ENCODE data around the gene FLCN.
"Not testable (repeated sequence)": the region's sequence is repeated elsewhere in the genome, so short reads cannot be mapped to it uniquely, and the experiment has no call there.

FLCN gene

DNA sequence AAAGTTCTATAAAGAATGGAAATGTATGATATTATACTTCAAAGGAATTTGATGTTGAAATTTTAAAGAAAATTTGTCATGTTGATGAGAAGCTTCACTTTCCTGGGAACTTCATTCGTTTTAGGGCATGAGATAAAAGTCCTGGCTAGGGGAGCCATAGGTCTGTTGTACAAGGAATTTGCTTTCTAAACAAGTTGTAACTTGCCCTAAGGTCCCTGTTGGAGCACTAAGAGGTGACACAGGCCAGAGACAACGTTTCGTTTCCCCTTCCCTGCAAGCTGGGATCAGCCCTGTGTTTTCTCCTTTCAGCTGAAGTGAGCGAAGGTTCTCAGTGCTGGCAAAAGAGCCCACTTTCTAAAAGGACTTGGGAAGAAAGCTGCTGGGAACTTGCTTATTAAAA lies 47.4 kb downstream of the FLCN start:
- TF ChIP-seq, protein P1, sequence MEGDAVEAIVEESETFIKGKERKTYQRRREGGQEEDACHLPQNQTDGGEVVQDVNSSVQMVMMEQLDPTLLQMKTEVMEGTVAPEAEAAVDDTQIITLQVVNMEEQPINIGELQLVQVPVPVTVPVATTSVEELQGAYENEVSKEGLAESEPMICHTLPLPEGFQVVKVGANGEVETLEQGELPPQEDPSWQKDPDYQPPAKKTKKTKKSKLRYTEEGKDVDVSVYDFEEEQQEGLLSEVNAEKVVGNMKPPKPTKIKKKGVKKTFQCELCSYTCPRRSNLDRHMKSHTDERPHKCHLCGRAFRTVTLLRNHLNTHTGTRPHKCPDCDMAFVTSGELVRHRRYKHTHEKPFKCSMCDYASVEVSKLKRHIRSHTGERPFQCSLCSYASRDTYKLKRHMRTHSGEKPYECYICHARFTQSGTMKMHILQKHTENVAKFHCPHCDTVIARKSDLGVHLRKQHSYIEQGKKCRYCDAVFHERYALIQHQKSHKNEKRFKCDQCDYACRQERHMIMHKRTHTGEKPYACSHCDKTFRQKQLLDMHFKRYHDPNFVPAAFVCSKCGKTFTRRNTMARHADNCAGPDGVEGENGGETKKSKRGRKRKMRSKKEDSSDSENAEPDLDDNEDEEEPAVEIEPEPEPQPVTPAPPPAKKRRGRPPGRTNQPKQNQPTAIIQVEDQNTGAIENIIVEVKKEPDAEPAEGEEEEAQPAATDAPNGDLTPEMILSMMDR (IDR thresholded peaks at IDR 0.05; ENCODE audit: borderline replicate concordance, control extremely low read depth, extremely low read depth, insufficient read depth, missing control alignments), result no peak
- no peak for DNase-seq (ENCODE audit: low spot score)
- in situ Hi-C loops (cut with MboI; ENCODE audit: low sequenced_read_pairs, unreplicated experiment), result no loop called here

DNA sequence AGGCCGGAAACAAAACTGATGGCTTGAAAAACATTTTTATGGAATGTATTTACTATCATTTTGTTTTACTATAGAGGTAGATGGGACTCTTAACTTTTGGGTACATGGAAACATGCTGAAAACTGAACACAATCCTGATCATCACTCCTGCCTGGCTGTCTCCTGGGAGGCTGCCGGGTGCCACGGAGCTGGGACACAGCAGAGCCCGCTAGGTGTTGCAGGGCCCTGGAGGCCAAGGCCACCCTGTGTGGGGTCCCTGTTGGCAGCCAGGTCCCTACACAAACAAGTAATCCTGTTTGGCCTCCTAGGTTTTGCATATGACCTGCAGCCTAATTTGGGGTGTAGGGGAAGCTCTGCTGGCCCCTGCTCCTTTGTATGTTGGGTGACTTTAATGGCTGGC lies 48.4 kb downstream of the FLCN start:
- in situ Hi-C loops (cut with MboI; ENCODE audit: low sequenced_read_pairs, unreplicated experiment), result no loop called here
- TF ChIP-seq, protein P1 (IDR thresholded peaks at IDR 0.05; ENCODE audit: borderline replicate concordance, control extremely low read depth, extremely low read depth, insufficient read depth, missing control alignments), result no peak
- DNase-seq (ENCODE audit: low spot score), result no peak

DNA sequence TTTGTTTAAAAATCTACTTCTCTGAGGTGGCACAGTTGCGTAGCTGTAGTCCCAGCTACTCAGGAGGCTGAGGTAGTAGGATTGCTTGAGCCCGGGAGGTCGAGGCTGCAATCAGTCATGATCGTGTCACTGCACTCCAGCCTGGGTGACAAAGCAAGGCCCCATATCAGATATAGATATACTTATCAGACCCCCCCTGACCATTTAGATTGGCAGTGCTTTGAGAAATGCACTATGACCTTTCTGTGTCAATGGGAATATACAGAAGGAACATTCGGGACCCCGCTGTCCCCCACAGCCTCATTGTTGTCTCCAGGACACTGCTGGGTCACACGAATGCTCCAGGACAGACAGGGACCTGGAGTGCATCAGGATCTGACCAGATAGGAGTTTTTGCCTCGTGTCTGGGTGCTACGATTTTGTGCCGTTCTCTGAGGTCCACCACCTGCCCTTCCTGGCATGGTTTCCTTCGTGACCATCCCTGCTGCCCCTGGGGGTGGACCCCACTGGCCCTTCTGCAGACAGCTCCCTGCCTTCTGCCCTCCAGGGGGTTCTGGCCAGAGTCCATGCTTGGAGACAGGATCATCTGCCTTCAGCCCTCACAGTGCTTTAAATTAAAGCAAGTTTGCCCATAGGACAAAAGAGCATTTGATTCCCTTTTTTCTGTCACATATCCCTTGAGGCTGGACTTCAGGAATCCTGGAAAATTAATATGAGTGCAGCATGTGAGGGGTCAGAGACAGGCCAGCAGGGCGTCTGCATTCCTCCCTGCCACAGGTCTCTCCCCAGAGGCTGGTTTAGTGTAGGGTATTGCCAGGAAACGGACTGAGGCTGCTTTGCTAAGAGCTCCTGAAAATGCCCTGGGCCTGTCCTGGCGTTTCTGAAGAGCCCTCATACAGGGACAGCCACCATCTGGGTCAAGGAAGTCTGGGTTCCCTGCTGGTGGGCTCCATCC lies 50.1 kb downstream of the FLCN start:
- in situ Hi-C loops (cut with MboI; ENCODE audit: low sequenced_read_pairs, unreplicated experiment), result no loop called here
- TF ChIP-seq, protein P1 (IDR thresholded peaks at IDR 0.05; ENCODE audit: borderline replicate concordance, control extremely low read depth, extremely low read depth, insufficient read depth, missing control alignments), result no peak
- no peak for DNase-seq (ENCODE audit: low spot score)

DNA sequence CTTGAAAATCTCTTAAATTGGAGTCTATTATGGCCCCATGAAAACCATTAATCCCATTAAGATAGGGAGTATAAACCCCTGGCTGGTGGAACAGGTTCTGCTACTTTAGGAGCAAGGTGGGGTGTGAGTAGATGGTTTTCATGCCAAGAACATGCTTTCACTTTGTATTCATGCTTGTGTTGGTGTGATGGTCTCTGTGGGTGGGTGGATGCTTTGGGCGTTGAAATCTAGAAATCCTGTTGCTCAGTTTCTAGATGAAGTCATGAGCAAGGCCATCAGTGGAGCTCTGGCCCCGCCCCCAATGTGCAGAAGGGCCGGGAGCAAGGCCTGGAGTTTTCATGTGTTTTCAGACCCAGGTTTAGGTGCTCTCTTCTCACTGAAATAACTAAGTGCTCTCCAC lies 50.9 kb downstream of the FLCN start:
- TF ChIP-seq, protein P1 (IDR thresholded peaks at IDR 0.05; ENCODE audit: borderline replicate concordance, control extremely low read depth, extremely low read depth, insufficient read depth, missing control alignments), result no peak
- in situ Hi-C loops (cut with MboI; ENCODE audit: low sequenced_read_pairs, unreplicated experiment), result no loop called here

DNA sequence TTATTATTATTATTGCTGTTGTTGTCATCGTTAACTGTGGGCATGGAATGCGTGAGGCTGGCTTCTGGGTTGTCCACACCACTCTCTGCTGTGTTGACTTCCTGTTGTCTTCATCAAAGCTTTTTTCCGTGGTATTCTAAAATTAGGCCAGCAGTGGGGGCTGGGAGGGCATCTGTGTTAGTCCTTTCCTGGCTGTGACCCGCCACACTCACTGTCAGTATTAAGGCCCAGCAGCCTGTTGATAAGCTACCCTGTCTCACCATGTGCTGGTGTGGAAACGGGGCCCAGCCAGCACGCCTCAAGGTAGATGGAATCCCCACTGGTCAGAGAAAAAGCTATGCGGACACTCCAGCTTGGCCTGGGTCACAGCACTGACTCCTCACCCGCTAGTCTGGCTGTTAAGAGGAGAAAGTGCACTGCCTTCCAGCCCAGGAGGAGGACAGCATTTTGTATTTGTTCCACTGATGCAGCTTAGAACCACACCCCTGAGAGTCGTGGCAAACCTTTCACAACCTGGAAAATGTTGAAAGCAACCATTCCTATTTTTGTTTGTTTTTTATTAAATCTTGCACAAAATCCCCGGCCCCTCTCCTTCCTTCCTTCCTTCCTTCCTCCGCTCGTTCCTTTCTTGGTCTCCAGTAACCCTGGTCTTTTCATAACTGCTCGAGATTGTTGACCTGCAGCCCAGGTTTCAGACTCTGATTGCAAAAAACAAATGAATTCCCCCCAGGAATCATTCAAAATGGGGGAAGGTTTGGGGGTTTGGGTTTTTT lies 51.8 kb downstream of the FLCN start:
- in situ Hi-C loops (cut with MboI; ENCODE audit: low sequenced_read_pairs, unreplicated experiment); DNase-seq (ENCODE audit: low spot score): not testable (repeated sequence)

More for the DNA sequence above, 50.9 kb downstream of the FLCN start:
- DNase-seq (ENCODE audit: low spot score), result peak; percentile 75

DNA sequence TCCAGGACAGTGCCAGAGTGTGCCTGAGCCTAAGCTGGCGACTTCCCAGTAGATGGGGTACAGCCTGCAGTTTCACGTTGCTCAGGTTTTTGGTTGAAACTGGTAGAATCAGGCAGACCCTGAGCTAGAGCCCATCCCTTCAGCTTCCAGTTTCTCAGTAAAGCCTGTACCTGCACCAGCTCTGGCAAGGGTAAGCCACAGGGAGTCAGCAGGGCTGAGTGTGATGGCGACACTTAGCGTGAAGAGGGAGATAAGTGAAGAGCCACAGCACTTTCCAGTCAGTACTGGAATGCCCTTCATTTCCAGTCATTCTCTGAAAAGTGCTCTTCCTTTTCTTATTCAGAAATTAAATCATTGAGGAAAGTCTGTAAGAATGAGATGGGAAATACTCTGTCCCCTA lies 53.2 kb downstream of the FLCN start:
- TF ChIP-seq, protein P1 (IDR thresholded peaks at IDR 0.05; ENCODE audit: borderline replicate concordance, control extremely low read depth, extremely low read depth, insufficient read depth, missing control alignments), result no peak
- in situ Hi-C loops (cut with MboI; ENCODE audit: low sequenced_read_pairs, unreplicated experiment), result no loop called here
- DNase-seq (ENCODE audit: low spot score), result no peak

Data from GM13976 (cell line).